Measurements from ENCODE around the gene HGFAC. TPM values are rescaled to one million over a fixed set of nuclear protein-coding genes. Genes with fewer than 3 reads are reported as not detected.
"Not testable (repeated sequence)": the region's sequence is repeated elsewhere in the genome, so short reads cannot be mapped to it uniquely, and the experiment has no call there.

HGFAC gene
- polyA plus RNA-seq, 4 donors, result 0.21 to 0.30 TPM; not detected in 2

DNA sequence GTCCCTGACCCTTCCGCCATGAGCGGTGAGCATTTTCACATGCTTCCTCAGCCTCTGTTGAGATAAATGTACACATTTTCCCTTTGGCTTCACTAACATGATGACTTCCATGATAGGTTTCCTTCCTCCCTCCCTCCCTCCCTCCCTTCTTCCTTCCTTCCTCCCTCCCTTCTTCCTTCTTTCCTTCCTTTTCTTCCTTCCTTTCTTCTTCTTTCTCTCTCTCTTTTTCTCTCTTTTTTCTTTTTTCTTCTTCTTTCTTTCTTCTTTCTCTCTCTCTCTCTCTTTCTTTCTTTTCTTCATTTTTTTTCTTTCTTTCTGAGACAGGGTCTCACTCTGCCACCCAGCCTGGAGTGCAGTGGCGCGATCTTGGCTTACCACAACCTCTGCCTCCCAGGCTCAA lies 8.9 kb downstream of the HGFAC start:
- H3K27me3 ChIP-seq (ENCODE audit: control insufficient read depth in 3 of 3, insufficient read depth in 3 of 3, low read length in 3 of 3), result no peaks in the 10 kb centered on the region
- no peak overlapping the region for H3K4me3 ChIP-seq (ENCODE audit: low read depth in 1 of 3, low read length in 3 of 3)
- DNase-seq (no peak), FAIRE-seq (no peak)
- H3K4me1 ChIP-seq (ENCODE audit: control insufficient read depth in 3 of 3, insufficient read depth in 2 of 3, low read depth in 1 of 3, low read length in 2 of 3), result peaks cover 0 to 7% (median 0%) of the 10 kb centered on the region in 3 donors
- H3K36me3 ChIP-seq (ENCODE audit: control insufficient read depth in 3 of 3, insufficient read depth in 2 of 3, low read depth in 1 of 3, low read length in 3 of 3), result no peaks in the 10 kb centered on the region
- WGBS, 3 donors, result 95 to 100% (median 96%) methylated on average over 4 of the region's 4 CpGs
- H3K27ac ChIP-seq (ENCODE audit: low read depth in 1 of 3, low read length in 2 of 3), result no peak overlapping the region
- peaks cover 0 to 11% of the 10 kb centered on the region in 2 donors for H3K9me3 ChIP-seq (ENCODE audit: control insufficient read depth in 2 of 2, insufficient read depth in 1 of 2, low read depth in 1 of 2, low read length in 1 of 2)

DNA sequence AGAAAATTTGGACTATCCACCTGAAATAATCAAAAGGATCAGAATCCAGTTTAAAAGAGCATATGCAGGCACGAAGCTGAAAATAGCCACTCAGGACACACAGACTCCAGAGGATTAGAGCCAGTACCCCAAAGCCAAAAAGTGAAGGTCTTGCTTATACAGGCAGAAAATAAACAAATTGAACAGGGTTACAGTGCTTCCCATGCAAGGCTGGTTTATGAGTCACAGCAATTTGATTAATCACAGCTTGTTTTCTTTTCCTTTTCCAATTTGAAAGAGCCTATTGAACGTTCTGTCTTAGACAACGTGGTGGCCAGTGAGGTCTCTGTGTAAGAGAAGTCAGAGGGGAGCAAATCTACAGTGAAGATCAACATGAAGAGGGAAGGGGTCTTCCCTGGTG lies 10.2 kb downstream of the HGFAC start:
- Histone ChIP-seq H3K27ac (ENCODE audit: low read depth in 1 of 3, low read length in 2 of 3) (no peak overlapping the region), H3K27me3 (ENCODE audit: control insufficient read depth in 3 of 3, insufficient read depth in 3 of 3, low read length in 3 of 3) (no peaks in the 10 kb centered on the region), H3K4me3 (ENCODE audit: low read depth in 1 of 3, low read length in 3 of 3) (no peak overlapping the region), H3K9me3 (ENCODE audit: control insufficient read depth in 2 of 2, insufficient read depth in 1 of 2, low read depth in 1 of 2, low read length in 1 of 2) (peaks cover 0 to 18% of the 10 kb centered on the region in 2 donors), H3K36me3 (ENCODE audit: control insufficient read depth in 3 of 3, insufficient read depth in 2 of 3, low read depth in 1 of 3, low read length in 3 of 3) (no peaks in the 10 kb centered on the region), H3K4me1 (ENCODE audit: control insufficient read depth in 3 of 3, insufficient read depth in 2 of 3, low read depth in 1 of 3, low read length in 2 of 3) (peaks cover 0 to 7% (median 0%) of the 10 kb centered on the region in 3 donors)
- no peak for FAIRE-seq
- 15 to 39% (median 36%) methylated on average over 3 of the region's 3 CpGs for WGBS, 3 donors
- peak in 1 of 2 donors; percentile 37 for DNase-seq

DNA sequence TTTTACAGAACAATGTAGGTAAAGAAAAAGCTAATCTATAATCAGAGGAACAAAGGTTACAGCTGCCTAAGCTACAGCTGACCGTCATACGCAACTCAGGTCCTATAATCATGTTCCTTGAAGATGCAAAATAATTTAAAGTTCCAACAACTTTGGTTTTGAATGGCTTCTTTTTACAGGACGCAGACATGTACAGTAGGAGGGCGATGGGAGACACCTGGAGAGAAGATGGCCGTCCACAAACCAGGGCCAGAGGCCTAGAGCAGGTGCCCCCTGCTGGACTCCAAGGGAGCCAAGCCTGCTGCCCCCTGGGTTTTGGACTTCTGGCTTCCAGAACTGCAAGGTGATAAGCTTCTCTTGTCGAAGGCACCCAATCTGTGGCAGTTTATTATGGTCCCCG lies 10.6 kb downstream of the HGFAC start:
- H3K4me1 ChIP-seq (ENCODE audit: control insufficient read depth in 3 of 3, insufficient read depth in 2 of 3, low read depth in 1 of 3, low read length in 2 of 3), result peaks cover 0 to 7% (median 0%) of the 10 kb centered on the region in 3 donors
- DNase-seq (peak; percentile 21 to 26), FAIRE-seq (no peak)
- H3K4me3 ChIP-seq (ENCODE audit: low read depth in 1 of 3, low read length in 3 of 3), result no peak overlapping the region
- no peak overlapping the region for H3K27ac ChIP-seq (ENCODE audit: low read depth in 1 of 3, low read length in 2 of 3)
- H3K36me3 ChIP-seq (ENCODE audit: control insufficient read depth in 3 of 3, insufficient read depth in 2 of 3, low read depth in 1 of 3, low read length in 3 of 3), result no peaks in the 10 kb centered on the region
- WGBS, 3 donors, result 21 to 59% (median 30%) methylated on average over 7 of the region's 7 CpGs
- no peaks in the 10 kb centered on the region for H3K27me3 ChIP-seq (ENCODE audit: control insufficient read depth in 3 of 3, insufficient read depth in 3 of 3, low read length in 3 of 3)
- peaks cover 0 to 18% of the 10 kb centered on the region in 2 donors for H3K9me3 ChIP-seq (ENCODE audit: control insufficient read depth in 2 of 2, insufficient read depth in 1 of 2, low read depth in 1 of 2, low read length in 1 of 2)

DNA sequence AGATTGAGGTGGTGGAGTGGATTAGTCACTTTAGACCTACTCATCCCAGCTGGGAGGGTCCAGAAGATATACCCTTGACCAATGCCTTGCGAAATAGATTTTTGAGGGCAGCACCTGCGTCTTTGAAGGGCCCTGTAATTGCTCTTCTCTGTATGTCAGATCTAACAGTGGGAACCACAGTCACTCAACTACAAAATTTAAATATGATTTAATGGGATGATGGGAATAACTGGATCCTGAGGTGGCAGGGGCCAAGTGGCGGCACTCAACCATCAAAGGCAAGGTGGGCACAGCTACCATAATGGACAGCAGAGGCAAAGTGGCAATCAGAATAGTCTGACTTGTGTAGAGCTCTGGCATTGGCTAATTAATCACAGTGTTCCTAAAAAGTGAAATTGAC lies 13.8 kb downstream of the HGFAC start:
- not testable (repeated sequence) for FAIRE-seq; H3K36me3 ChIP-seq (ENCODE audit: control insufficient read depth in 3 of 3, insufficient read depth in 2 of 3, low read depth in 1 of 3, low read length in 3 of 3); DNase-seq; H3K4me3 ChIP-seq (ENCODE audit: low read depth in 1 of 3, low read length in 3 of 3); H3K4me1 ChIP-seq (ENCODE audit: control insufficient read depth in 3 of 3, insufficient read depth in 2 of 3, low read depth in 1 of 3, low read length in 2 of 3); H3K27me3 ChIP-seq (ENCODE audit: control insufficient read depth in 3 of 3, insufficient read depth in 3 of 3, low read length in 3 of 3); H3K27ac ChIP-seq (ENCODE audit: low read depth in 1 of 3, low read length in 2 of 3)
- WGBS, 3 donors, result 86 to 92% (median 91%) methylated on average over 3 of the region's 3 CpGs
- H3K9me3 ChIP-seq (ENCODE audit: control insufficient read depth in 2 of 2, insufficient read depth in 1 of 2, low read depth in 1 of 2, low read length in 1 of 2), result peaks cover 0 to 18% of the 10 kb centered on the region in 2 donors

DNA sequence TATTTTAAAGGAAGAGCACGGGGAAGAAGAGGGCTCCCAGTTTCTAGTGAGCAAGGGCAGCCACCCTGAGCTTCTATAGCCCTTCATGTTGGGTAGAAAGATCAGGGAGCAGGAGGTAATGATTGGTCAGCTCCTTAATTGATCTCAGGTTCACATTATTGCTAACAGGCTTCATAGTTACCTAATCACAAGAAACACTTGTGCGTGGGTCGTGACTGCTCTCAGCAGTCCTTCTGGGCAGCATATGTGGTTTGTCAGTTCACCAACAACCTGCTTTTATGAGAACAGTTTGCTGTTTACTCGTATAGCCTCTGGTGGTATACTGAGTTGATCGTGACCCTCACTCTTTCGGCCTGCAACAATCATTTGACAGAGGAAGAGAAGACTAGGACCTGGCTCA lies 16.6 kb downstream of the HGFAC start:
- peaks cover 0 to 18% (median 0%) of the 10 kb centered on the region in 3 donors for H3K27me3 ChIP-seq (ENCODE audit: control insufficient read depth in 3 of 3, insufficient read depth in 3 of 3, low read length in 3 of 3)
- no peaks in the 10 kb centered on the region for H3K4me1 ChIP-seq (ENCODE audit: control insufficient read depth in 3 of 3, insufficient read depth in 2 of 3, low read depth in 1 of 3, low read length in 2 of 3)
- peaks cover 0 to 18% of the 10 kb centered on the region in 2 donors for H3K9me3 ChIP-seq (ENCODE audit: control insufficient read depth in 2 of 2, insufficient read depth in 1 of 2, low read depth in 1 of 2, low read length in 1 of 2)
- no peak for DNase-seq
- no peaks in the 10 kb centered on the region for H3K36me3 ChIP-seq (ENCODE audit: control insufficient read depth in 3 of 3, insufficient read depth in 2 of 3, low read depth in 1 of 3, low read length in 3 of 3)
- no peak overlapping the region for H3K27ac ChIP-seq (ENCODE audit: low read depth in 1 of 3, low read length in 2 of 3)
- no peak for FAIRE-seq
- WGBS, 3 donors, result 84 to 91% (median 89%) methylated on average over 6 of the region's 6 CpGs
- H3K4me3 ChIP-seq (ENCODE audit: low read depth in 1 of 3, low read length in 3 of 3), result no peak overlapping the region

DNA sequence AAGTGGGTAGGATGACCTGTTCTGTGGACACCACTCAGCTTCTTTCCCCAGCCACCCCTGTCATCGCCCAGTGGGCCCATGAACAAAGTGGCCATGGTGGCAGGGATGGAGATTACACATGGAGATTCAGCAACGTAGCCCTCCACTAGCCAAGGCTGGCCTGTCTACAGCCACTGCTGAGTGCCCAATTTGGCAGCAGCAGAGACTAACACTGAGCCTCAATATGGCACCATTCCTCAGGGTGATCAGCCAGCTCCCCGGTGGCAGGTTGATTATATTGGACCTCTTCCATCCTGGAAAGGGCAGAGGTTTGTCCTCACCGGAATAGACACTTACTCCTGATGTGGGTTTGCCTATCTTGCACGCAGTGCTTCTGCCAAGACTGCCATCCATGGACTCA lies 17.4 kb downstream of the HGFAC start:
- FAIRE-seq, result not testable (repeated sequence)

DNA sequence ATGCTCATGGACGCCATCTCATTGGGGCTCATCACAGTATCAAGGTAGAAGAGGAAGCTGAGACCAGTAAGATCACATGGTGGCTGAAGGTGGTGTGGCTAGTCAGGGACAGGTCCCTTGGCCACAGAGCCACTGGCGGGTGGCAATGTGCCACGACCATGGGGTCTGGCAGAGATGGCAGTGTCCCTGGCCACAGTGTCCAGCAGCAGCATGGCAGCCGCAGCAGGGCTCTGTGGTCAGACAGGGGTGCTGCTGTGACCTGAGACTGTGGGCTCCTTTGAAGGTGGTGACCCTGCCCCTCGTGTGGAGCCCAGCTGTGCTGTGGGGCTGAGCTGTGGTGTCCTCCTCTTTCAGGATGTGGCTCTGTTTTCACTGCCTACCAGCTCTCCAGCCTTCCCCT lies 19.2 kb downstream of the HGFAC start:
- Histone ChIP-seq H3K9me3 (ENCODE audit: control insufficient read depth in 2 of 2, insufficient read depth in 1 of 2, low read depth in 1 of 2, low read length in 1 of 2) (peaks cover 0 to 6% of the 10 kb centered on the region in 2 donors), H3K27ac (ENCODE audit: low read depth in 1 of 3, low read length in 2 of 3) (no peak overlapping the region), H3K36me3 (ENCODE audit: control insufficient read depth in 3 of 3, insufficient read depth in 2 of 3, low read depth in 1 of 3, low read length in 3 of 3) (no peaks in the 10 kb centered on the region), H3K4me1 (ENCODE audit: control insufficient read depth in 3 of 3, insufficient read depth in 2 of 3, low read depth in 1 of 3, low read length in 2 of 3) (no peaks in the 10 kb centered on the region), H3K4me3 (ENCODE audit: low read depth in 1 of 3, low read length in 3 of 3) (no peak overlapping the region), H3K27me3 (ENCODE audit: control insufficient read depth in 3 of 3, insufficient read depth in 3 of 3, low read length in 3 of 3) (peaks cover 0 to 30% (median 4%) of the 10 kb centered on the region in 3 donors)
- DNase-seq (no peak), FAIRE-seq (no peak)
- 76 to 86% (median 84%) methylated on average over 5 of the region's 5 CpGs for WGBS, 3 donors

More for the DNA sequence above, 17.4 kb downstream of the HGFAC start:
- DNase-seq; H3K4me3 ChIP-seq (ENCODE audit: low read depth in 1 of 3, low read length in 3 of 3); H3K27ac ChIP-seq (ENCODE audit: low read depth in 1 of 3, low read length in 2 of 3); H3K36me3 ChIP-seq (ENCODE audit: control insufficient read depth in 3 of 3, insufficient read depth in 2 of 3, low read depth in 1 of 3, low read length in 3 of 3); H3K4me1 ChIP-seq (ENCODE audit: control insufficient read depth in 3 of 3, insufficient read depth in 2 of 3, low read depth in 1 of 3, low read length in 2 of 3): not testable (repeated sequence)
- H3K9me3 ChIP-seq (ENCODE audit: control insufficient read depth in 2 of 2, insufficient read depth in 1 of 2, low read depth in 1 of 2, low read length in 1 of 2), result peaks cover 0 to 18% of the 10 kb centered on the region in 2 donors
- 82 to 90% (median 86%) methylated on average over 5 of the region's 5 CpGs for WGBS, 3 donors
- peaks cover 0 to 23% (median 4%) of the 10 kb centered on the region in 3 donors for H3K27me3 ChIP-seq (ENCODE audit: control insufficient read depth in 3 of 3, insufficient read depth in 3 of 3, low read length in 3 of 3)

DNA sequence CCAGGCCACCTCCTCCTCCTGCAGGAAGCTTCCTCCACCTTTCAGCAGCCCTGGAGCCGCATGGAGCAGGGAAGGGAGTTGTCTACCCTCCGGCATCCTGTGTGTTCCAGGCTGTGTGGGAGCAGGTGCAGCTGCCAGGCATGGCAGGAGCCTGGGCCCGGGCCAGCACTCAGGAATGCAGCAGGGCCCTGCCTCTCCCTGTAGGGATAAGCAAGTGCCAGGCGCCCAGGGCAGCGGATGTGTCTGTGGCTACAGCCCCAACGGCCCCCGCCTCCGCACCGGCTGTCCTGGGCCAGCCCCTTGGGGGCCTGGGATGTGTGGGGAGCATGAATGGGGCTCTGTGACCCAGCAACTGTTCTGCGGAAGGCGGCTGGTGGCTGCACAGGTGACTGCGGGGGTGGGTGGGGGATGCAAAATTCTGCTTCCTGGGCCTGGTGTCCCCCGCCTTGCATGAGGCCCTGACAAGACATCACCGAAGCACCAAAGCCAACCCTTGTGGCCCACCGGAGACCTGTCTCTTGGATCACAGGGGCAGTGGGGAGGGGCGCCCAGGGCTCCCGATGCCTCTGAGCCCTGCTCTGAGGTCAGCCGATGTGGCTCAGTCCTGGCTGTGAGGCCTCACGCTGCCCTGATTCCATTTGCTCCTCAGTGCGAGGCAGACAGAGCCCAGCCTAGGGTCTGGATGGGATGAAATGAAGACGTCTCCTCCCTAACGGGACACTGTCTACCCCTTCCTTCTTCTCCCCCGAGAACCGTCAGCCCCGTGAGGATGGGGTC lies 19.9 kb downstream of the HGFAC start:
- FAIRE-seq, result no peak
- H3K4me1 ChIP-seq (ENCODE audit: control insufficient read depth in 3 of 3, insufficient read depth in 2 of 3, low read depth in 1 of 3, low read length in 2 of 3), result no peaks in the 10 kb centered on the region
- no peaks in the 10 kb centered on the region for H3K36me3 ChIP-seq (ENCODE audit: control insufficient read depth in 3 of 3, insufficient read depth in 2 of 3, low read depth in 1 of 3, low read length in 3 of 3)
- H3K9me3 ChIP-seq (ENCODE audit: control insufficient read depth in 2 of 2, insufficient read depth in 1 of 2, low read depth in 1 of 2, low read length in 1 of 2), result peaks cover 0 to under 1% of the 10 kb centered on the region in 2 donors
- H3K27me3 ChIP-seq (ENCODE audit: control insufficient read depth in 3 of 3, insufficient read depth in 3 of 3, low read length in 3 of 3), result peaks cover 0 to 30% (median 4%) of the 10 kb centered on the region in 3 donors
- H3K27ac ChIP-seq (ENCODE audit: low read depth in 1 of 3, low read length in 2 of 3), result no peak overlapping the region
- peak; percentile 30 to 66 for DNase-seq
- 30 to 66% (median 30%) methylated on average over 24 to 25 of the region's 25 CpGs for WGBS, 3 donors
- H3K4me3 ChIP-seq (ENCODE audit: low read depth in 1 of 3, low read length in 3 of 3), result no peak overlapping the region
